Measurements from ENCODE around the gene THUMPD2. TPM values are rescaled to one million over a fixed set of nuclear protein-coding genes. Genes with fewer than 3 reads are reported as not detected.

The THUMPD2 gene
- polyA plus RNA-seq, 1 donor from 2014 or later: 24.7 TPM

Other genes with a start within 250 kb of the THUMPD2 start
- gene TMEM178A, start 113.3 kb downstream of the THUMPD2 start, polyA plus RNA-seq: 31.8 and 32.4 TPM in 2 replicates

All from neural cell (in vitro differentiated cells).